PC-9 (cell line): Measurements from ENCODE around the gene WNT7A. TPM values are rescaled to one million over a fixed set of nuclear protein-coding genes. Genes with fewer than 3 reads are reported as not detected.

Experiments
- BruUV-seq: library from RNA; stranded (reverse); fragments of 400-500 nt; replicated peaks from 2 replicates; lab custom pipeline; 2021; lab: Mats Ljungman, UMichigan
- CTCF ChIA-PET: fragments of 300-600 bp; sonication (Branson Sonifier 250); formaldehyde crosslinking; loops from one replicate; lab custom pipeline; 2022; ENCODE audit warnings: antibody characterized with exemption; lab: Charles Lee
- POLR2A ChIA-PET: fragments of 300-600 bp; sonication (Branson Sonifier 250); formaldehyde crosslinking; loops from one replicate; lab custom pipeline; 2022; ENCODE audit warnings: antibody characterized with exemption; ENCODE audit not compliant: unreplicated experiment; lab: Charles Lee
- DNase-seq, 2 experiments: peaks; one replicate each; pipeline versions ENCODE4 v3.0.0 to v3.0.0-alpha.2; 2015 to 2022; ENCODE audit warnings: mixed read lengths in 1 of 2
- H2AFZ ChIP-seq: fragments of 200-600 bp; sonication (generic); 2 replicates; pipeline ENCODE4 v1.8.1; 2017; ENCODE audit warnings: antibody characterized with exemption
- H3F3A ChIP-seq: fragments of 200-600 bp; sonication (generic); 2 replicates; pipeline ENCODE4 v1.8.1; 2017; ENCODE audit warnings: antibody characterized with exemption, mild to moderate bottlenecking, low read depth; ENCODE audit not compliant: insufficient read depth
- H3K27ac ChIP-seq: fragments of 200-600 bp; sonication (generic); 2 replicates; pipeline ENCODE4 v1.6.1; 2016; ENCODE audit warnings: mixed run types
- H3K27me3 ChIP-seq: fragments of 200-600 bp; sonication (generic); 2 replicates; pipeline ENCODE4 v1.6.1; 2016; ENCODE audit warnings: low read depth, mixed run types; ENCODE audit not compliant: insufficient read depth
- H3K36me3 ChIP-seq: fragments of 200-600 bp; sonication (generic); 2 replicates; pipeline ENCODE4 v1.6.1; 2016; ENCODE audit warnings: low read depth, mixed run types
- H3K4me1 ChIP-seq: fragments of 200-600 bp; sonication (generic); replicated peaks from 2 replicates; pipeline ENCODE4 v1.6.1; 2016; ENCODE audit warnings: mixed run types; ENCODE audit not compliant: insufficient read depth
- H3K4me2 ChIP-seq: fragments of 200-600 bp; sonication (generic); 2 replicates; pipeline ENCODE4 v1.6.1; 2017; ENCODE audit warnings: mixed run types
- H3K4me3 ChIP-seq: fragments of 200-600 bp; sonication (generic); 2 replicates; pipeline ENCODE4 v1.6.1; 2016; ENCODE audit warnings: mixed run types
- H3K79me2 ChIP-seq: fragments of 200-600 bp; sonication (generic); 2 replicates; pipeline ENCODE4 v1.6.1; 2017; ENCODE audit warnings: low read depth, mixed run types
- H3K9me2 ChIP-seq: fragments of 200-600 bp; sonication (generic); 2 replicates; pipeline ENCODE4 v1.8.1; 2017; ENCODE audit warnings: mild to moderate bottlenecking; ENCODE audit not compliant: insufficient read depth
- H3K9me3 ChIP-seq: fragments of 200-600 bp; sonication (generic); 2 replicates; pipeline ENCODE4 v1.8.1; 2016; ENCODE audit warnings: low read depth; ENCODE audit not compliant: insufficient read depth
- H4K20me1 ChIP-seq: fragments of 200-600 bp; sonication (generic); 2 replicates; pipeline ENCODE4 v1.8.1; 2017; ENCODE audit not compliant: insufficient read depth
- CTCF ChIP-seq: fragments of 200-600 bp; sonication (generic); conservative IDR thresholded peaks from 2 replicates; pipeline ENCODE4 v1.6.1; 2017; ENCODE audit warnings: mixed run types, antibody characterized with exemption, mild to moderate bottlenecking, moderate library complexity
- EZH2 ChIP-seq: fragments of 200-600 bp; sonication (generic); IDR thresholded peaks from 2 replicates; pipeline ENCODE4 v1.8.0; 2017; ENCODE audit warnings: antibody characterized with exemption, low read depth
- intact Hi-C: fragments of 100-400 bp; cut with micrococcal nuclease; formaldehyde crosslinking; loops from one replicate; pipeline ENCODE4 v1.10.0; 2022; ENCODE audit not compliant: unreplicated experiment
- total RNA-seq: library from RNA; stranded (reverse); gene quantifications from 2 replicates; pipeline ENCODE4 v1.2.3, GENCODE V29; 2021

Gene WNT7A
- total RNA-seq, 1 experiment from 2014 or later = 6.3 TPM

- H3K4me3 ChIP-seq = no peak overlapping the region
- no peaks in the 10 kb centered on the region for H4K20me1 ChIP-seq
- no peaks in the 10 kb centered on the region for H3K9me2 ChIP-seq
- H3K27me3 ChIP-seq = no peaks in the 10 kb centered on the region
- peaks cover 41% of the 10 kb centered on the region; the same call in 1 of the 2 replicates for H3F3A ChIP-seq
- H3K79me2 ChIP-seq = peaks cover 59% of the 10 kb centered on the region
- TF ChIP-seq CTCF = no peak
- no peak for TF ChIP-seq EZH2
- intact Hi-C loops = no loop called here
- no peak for DNase-seq
- H3K4me2 ChIP-seq = no peak overlapping the region
- no peak overlapping the region for H3K27ac ChIP-seq
- ChIA-PET CTCF (no interaction called here), POLR2A (no interaction called here)
- no peaks in the 10 kb centered on the region; the same call in 1 of the 2 replicates for H3K9me3 ChIP-seq
- H2AFZ ChIP-seq = no peak overlapping the region
- H3K4me1 ChIP-seq = peaks cover 53% of the 10 kb centered on the region
- 0 out of 2 replicates have a peak, but pooled peaks cover 5% of the 10 kb centered on the region for H3K36me3 ChIP-seq
- no TSS peak for BruUV-seq
These were observed 51.2 kb downstream of the WNT7A start for GRCh38 chr3:13828501-13829265.

- Histone ChIP-seq H3K9me3 (no peaks in the 10 kb centered on the region; the same call in 1 of the 2 replicates), H4K20me1 (no peaks in the 10 kb centered on the region), H3K4me3 (no peak overlapping the region), H3K9me2 (no peaks in the 10 kb centered on the region), H3K36me3 (0 out of 2 replicates have a peak, but pooled peaks cover 9% of the 10 kb centered on the region), H3K27ac (0 out of 2 replicates have a peak overlapping the region, but pooled peaks have one; percentile 21), H3K4me1 (peaks cover 56% of the 10 kb centered on the region), H3F3A (peaks cover 43% of the 10 kb centered on the region), H3K27me3 (no peaks in the 10 kb centered on the region), H3K79me2 (peaks cover 64% of the 10 kb centered on the region), H3K4me2 (peak overlapping the region; percentile 33), H2AFZ (no peak overlapping the region)
- CTCF ChIA-PET = no interaction called here
- intact Hi-C loops = loop anchor here (2.0 kb wide), 1 partner anchor 51 kb away; no protein-coding TSS in a partner anchor
- DNase-seq = no peak
- no peak for TF ChIP-seq EZH2
- TF ChIP-seq CTCF = no peak
- POLR2A ChIA-PET = no interaction called here
- BruUV-seq = no TSS peak
These were observed 52.2 kb downstream of the WNT7A start for GRCh38 chr3:13827699-13828098.

- Histone ChIP-seq H3K4me1 (peaks cover 61% of the 10 kb centered on the region), H3K4me3 (no peak overlapping the region), H3K9me2 (no peaks in the 10 kb centered on the region), H4K20me1 (no peaks in the 10 kb centered on the region), H3K27me3 (no peaks in the 10 kb centered on the region), H3F3A (peaks cover 43% of the 10 kb centered on the region), H3K79me2 (peaks cover 68% of the 10 kb centered on the region), H3K27ac (0 out of 2 replicates have a peak overlapping the region, but pooled peaks have one; percentile 21), H3K36me3 (0 out of 2 replicates have a peak, but pooled peaks cover 9% of the 10 kb centered on the region), H2AFZ (no peak overlapping the region), H3K4me2 (peak overlapping the region; percentile 33), H3K9me3 (peaks cover 3% of the 10 kb centered on the region; the same call in 1 of the 2 replicates)
- DNase-seq = peak in 1 of 2 experiments; percentile 64
- ChIA-PET CTCF (no interaction called here), POLR2A (no interaction called here)
- intact Hi-C loops = loop anchor here (2.0 kb wide), 1 partner anchor 52 kb away; no protein-coding TSS in a partner anchor
- no peak for TF ChIP-seq EZH2
- TF ChIP-seq CTCF = no peak
- BruUV-seq = no TSS peak
These were observed 52.6 kb downstream of the WNT7A start for GRCh38 chr3:13827256-13827655.
